Measurements from ENCODE around the gene NAPEPLD.
"Not testable (repeated sequence)": the region's sequence is repeated elsewhere in the genome, so short reads cannot be mapped to it uniquely, and the experiment has no call there.

NAPEPLD gene

GRCh38 chr7:103148994-103149807, at the start of gene NAPEPLD:
Gene NAPEPLD, minus strand, starts transcription at chr7:103149099. Its CDS starts 20,323 bp downstream, at chr7:103128776.
- peak; percentile 80 to 90 for DNase-seq

- not testable (repeated sequence) for DNase-seq
Observed at GRCh38 chr7:103198079-103198478, 49.2 kb upstream of the NAPEPLD start.

GRCh38 chr7:103195364-103195763, 46.5 kb upstream of the NAPEPLD start:
- not testable (repeated sequence) for DNase-seq

- DNase-seq = not testable (repeated sequence)
Observed at GRCh38 chr7:103172415-103173146, 23.7 kb upstream of the NAPEPLD start.

DNA sequence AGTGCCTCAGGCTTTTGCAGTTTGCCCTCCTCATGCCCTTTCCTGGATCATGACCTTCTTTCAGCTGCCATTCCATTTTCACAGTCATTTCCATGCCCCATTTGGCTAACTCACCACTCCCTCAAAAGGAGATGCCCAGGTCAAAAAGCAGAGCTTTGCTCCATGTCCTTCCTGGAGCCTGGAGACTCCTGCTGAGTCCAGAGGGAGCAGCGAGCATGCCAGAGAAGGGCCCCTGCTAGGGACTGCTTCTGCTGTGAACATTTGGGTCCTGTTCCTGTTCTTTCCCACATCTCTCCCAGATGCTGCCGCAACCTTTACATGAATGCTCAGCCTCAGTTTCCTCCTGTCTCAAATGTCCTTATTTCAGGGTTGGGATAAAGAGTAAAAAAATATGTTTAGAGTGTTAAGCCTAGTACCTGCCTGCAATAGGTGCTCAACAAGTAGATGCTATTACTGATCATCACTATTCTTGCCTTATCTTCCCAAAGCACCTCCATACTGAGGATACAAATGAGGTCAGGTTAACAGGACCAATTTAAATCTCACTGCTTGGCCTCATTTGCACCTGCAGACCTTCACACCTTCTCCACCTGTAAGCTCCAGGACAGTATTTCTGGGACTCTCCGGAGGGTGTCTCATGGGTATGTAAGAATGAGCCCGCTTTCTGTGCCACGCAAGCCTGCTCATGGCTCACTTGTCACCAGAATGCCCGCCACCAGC, 23.0 kb upstream of the NAPEPLD start:
- not testable (repeated sequence) for DNase-seq

DNA sequence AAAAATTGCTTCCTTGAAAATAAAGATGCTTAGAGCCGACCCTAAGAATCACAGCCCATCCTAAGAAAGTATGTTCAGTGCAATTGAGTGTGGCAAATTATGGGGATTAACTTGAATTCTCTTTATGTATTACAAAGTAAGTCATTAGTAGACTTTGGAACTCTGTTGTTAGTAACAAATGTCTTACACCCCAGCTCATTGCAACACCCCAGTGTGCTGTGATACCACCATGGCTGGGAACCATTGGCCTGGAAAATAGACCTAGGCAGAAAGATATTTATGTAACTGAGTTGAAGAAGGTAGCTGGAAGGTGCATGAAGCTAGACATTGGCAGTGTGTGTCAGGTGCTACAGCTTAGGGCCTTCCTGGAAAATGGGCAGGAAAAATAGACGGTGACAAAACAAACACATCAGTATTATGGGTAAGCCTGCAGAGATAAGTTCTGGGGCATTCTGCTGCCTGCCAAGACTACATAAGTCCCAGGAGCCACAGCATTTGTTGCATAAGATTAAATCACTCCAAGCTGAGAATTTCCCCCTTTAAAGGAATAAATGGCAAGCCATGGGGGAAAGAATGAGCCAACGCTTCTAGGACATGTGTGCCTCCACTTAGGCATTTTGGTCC, 18.1 kb upstream of the NAPEPLD start:
- DNase-seq = not testable (repeated sequence)

DNA sequence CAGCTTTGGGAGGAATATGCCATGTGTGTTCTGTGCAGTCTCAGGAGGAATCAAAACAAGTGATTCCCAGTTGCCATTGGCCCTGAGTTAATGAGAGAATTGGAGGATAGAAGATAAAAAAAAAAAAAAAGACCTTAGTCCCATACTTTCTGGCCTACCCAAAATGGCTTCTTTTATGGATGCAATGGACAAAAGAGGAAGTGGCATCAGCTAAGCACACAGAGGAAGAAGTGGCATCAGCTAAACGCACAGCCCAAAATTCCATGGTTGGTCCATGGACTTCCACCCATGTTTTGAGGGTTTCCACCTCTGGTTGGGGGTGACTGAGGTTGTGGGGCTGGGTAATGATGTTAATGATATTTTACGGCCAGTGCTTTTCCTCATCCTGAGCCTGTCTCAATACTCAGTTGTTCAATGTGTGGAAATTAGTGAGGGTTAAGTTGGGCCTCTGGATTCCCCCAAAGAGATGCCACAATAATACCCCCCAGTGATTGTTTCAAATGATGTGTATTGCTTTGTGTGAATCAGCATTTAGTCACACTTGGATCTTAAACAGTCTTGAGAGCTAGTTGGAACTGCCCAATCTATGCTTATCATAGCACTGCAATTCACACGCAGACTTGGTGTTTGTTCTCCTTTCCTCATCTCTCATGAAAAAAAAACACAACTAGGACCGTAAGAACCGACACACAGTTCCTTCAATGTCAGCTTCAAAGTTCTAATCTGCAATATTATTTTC, 14.4 kb upstream of the NAPEPLD start:
- not testable (repeated sequence) for DNase-seq

- not testable (repeated sequence) for DNase-seq
Observed at GRCh38 chr7:103162641-103163040, 13.7 kb upstream of the NAPEPLD start.

GRCh38 chr7:103161998-103162616, 13.2 kb upstream of the NAPEPLD start:
- not testable (repeated sequence) for DNase-seq

GRCh38 chr7:103159072-103159471, 10.2 kb upstream of the NAPEPLD start:
- not testable (repeated sequence) for DNase-seq

DNA sequence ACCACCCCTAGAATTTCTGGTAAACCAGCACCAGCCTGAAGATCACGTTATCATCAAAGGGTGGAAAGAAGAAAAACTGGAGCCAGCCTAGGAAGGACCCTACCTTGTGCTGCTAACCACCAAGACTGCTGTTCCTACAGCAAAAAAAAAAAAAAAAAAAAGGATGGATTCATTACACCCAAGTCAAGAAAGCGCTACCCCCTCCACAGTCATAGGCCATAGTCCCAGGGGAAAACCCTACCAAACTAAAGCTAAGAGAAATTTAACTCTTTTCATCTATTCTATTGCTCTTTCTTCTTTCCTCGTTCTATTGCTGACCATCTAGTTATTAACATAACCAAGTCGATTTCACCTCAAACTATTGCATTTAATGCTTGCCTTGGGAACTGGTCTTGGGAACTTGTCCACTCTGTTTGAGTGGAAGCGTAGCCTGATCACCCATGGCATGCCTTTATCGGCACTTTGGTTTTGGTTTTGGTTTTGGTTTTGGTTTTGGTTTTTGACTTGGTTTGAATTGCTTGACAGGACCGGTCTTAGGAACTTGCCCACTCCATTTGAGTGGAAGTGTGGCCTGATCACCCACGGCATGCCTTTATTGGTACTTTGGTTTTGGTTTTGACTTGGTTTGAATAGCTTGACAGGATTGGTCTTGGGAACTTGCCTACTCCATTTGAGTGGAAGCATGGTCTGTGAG, 6.6 kb upstream of the NAPEPLD start:
- DNase-seq = not testable (repeated sequence)

GRCh38 chr7:103154042-103154441, 5.1 kb upstream of the NAPEPLD start:
- no peak for DNase-seq

GRCh38 chr7:103152744-103153617, 4.1 kb upstream of the NAPEPLD start:
- DNase-seq = not testable (repeated sequence)

DNA sequence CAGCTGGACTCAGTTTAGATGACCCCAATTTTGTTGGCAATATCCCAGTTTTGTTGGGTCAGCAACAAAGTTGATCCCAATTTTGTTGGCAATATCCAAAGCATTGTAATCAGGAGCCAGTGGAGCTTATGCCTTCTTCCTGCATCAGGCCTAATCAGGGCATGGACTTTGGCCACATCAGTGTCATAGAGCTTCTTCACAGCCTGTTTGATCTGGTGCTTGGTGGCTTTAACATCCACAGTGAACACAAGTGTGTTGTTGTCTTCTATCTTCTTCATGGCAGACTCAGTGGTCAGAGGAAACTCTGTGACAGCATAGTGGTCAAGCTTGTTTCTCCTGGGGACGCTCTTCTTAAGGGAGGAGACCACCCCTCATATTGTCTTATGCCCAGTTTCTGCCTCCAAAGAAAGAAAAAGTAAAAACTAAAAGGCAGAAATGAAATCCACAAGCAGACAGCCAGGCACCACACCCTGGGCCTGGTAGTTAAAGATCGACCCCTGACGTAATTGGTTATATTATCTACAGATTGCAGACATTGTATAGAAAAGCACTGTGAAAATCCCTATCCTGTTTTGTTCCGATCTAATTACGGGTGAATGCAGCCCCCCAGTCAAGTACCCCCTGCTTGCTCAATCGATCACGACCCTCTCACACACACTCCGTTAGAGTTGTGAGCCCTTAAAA, 3.2 kb upstream of the NAPEPLD start:
- not testable (repeated sequence) for DNase-seq

DNA sequence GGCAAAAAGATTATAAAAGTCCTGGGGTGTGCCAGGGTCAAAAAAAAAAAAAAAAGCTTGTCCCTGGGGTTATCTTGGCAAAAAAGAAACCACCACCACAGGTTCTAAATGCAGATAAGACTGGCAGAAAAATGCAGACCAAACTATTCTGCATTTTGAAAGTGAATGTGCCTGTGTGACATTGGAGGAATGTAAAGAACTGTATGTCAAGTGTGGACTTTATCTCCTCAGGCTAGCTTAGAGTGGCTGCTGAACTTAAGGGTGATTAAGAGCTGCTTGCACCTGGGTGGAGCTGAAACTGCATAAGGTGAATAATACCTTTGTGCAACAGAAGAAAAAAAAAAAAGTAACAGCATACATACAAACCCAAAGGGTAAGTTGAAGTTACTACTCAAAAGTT, 1.3 kb upstream of the NAPEPLD start:
- DNase-seq = no peak

GRCh38 chr7:103149808-103150180, 895 bp upstream of the NAPEPLD start:
- DNase-seq = no peak

GRCh38 chr7:103148131-103148993, 537 bp downstream of the NAPEPLD start:
- no peak for DNase-seq

- not testable (repeated sequence) for DNase-seq
Observed at GRCh38 chr7:103144754-103145153, 4.1 kb downstream of the NAPEPLD start.

Data from NCI-H187 (cell line).